OCI-LY3 (cell line): ENCODE data around the gene FAAP20.

Source experiments
- H2AFZ ChIP-seq: fragments of 200-600, 300-600 bp; shearing (Covaris generic); 2 replicates; pipeline ENCODE4 v1.6.0; 2014; ENCODE audit warnings: antibody characterized with exemption, low read depth, low read length
- H3K27ac ChIP-seq: fragments of 200-600, 300-600 bp; sonication (generic); 2 replicates; pipeline ENCODE4 v1.5.1; 2014; ENCODE audit warnings: mild to moderate bottlenecking, low read length, moderate library complexity, mixed read lengths
- H3K27me3 ChIP-seq: fragments of 200-600, 300-600 bp; sonication (generic); 2 replicates; pipeline ENCODE4 v1.6.1; 2014; ENCODE audit warnings: low read depth, low read length, mixed read lengths
- H3K36me3 ChIP-seq: fragments of 200-600, 300-600 bp; sonication (generic); replicated peaks from 2 replicates; pipeline ENCODE3; 2014; ENCODE audit warnings: low read depth, low read length, mixed read lengths
- H3K4me1 ChIP-seq: fragments of 300-600, 200-600 bp; sonication (generic); 2 replicates; pipeline ENCODE4 v1.6.1; 2014; ENCODE audit warnings: low read length, mixed read lengths
- H3K4me2 ChIP-seq: fragments of 200-600, 300-600 bp; sonication (generic); 2 replicates; pipeline ENCODE4 v1.6.1; 2014; ENCODE audit warnings: low read length, mixed read lengths
- H3K4me3 ChIP-seq: fragments of 300-600, 200-600 bp; sonication (generic); 2 replicates; pipeline ENCODE4 v1.5.1; 2014; ENCODE audit warnings: antibody characterized with exemption, mild to moderate bottlenecking, low read length, moderate library complexity
- H3K79me2 ChIP-seq: fragments of 300-600, 200-600 bp; shearing (Covaris generic); 2 replicates; pipeline ENCODE4 v1.6.1; 2014; ENCODE audit warnings: mild to moderate bottlenecking, low read length, mixed read lengths
- H3K9ac ChIP-seq: fragments of 300-600, 200-600 bp; shearing (Covaris generic); 2 replicates; pipeline ENCODE4 v1.6.0; 2014; ENCODE audit warnings: mild to moderate bottlenecking, low read length, moderate library complexity
- H3K9me3 ChIP-seq: fragments of 200-600, 300-600 bp; shearing (Covaris generic); 2 replicates; pipeline ENCODE4 v1.6.1; 2014; ENCODE audit warnings: low read length, mixed read lengths; ENCODE audit not compliant: insufficient read depth
- H4K20me1 ChIP-seq: fragments of 200-600, 300-600 bp; sonication (generic); 2 replicates; pipeline ENCODE4 v1.6.1; 2016; ENCODE audit warnings: low read length, mixed read lengths; ENCODE audit not compliant: insufficient read depth
- EZH2phosphoT487 ChIP-seq: fragments of 200-600 bp; shearing (Covaris generic); IDR thresholded peaks from 2 replicates; pipeline ENCODE4 v1.6.1; 2018; ENCODE audit warnings: antibody characterized with exemption, mixed run types, low read depth
- TF ChIP-seq, protein P1 (sequence below): fragments of 200-600, 300-600 bp; sonication (generic); IDR thresholded peaks from 2 replicates; pipeline ENCODE4 v1.5.1; 2014; ENCODE audit warnings: antibody characterized with exemption, low read length, low read depth

Gene FAAP20

DNA sequence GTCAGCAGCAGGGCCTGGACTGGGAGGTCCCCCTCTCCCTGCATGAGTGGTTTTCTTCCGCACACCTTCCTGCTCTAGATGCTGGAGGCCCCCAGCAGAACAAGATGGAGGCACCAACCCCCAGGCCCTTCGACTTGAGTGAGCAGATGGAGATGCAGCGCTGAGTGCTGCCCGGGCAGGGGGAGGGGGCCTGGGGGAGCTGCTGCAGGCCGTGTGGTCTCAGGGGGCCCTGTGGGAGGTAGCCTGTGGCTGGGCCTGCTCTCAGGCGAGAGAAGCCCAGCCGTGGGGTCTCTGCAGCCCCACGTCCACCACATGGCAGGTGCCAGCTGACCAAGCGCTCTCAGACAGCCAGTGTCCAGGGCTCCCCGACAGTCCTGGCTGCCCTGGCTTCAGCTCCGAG is 1.2 kb upstream of the FAAP20 start:
- peaks cover 17% of the 10 kb centered on the region for H3K4me1 ChIP-seq
- peak overlapping the region; percentile 79 for H3K4me2 ChIP-seq
- H3K79me2 ChIP-seq: peaks cover 13% of the 10 kb centered on the region
- peaks cover under 1% of the 10 kb centered on the region; the same call in 1 of the 2 replicates for H3K27me3 ChIP-seq
- no peaks in the 10 kb centered on the region for H4K20me1 ChIP-seq
- H3K9ac ChIP-seq: peak overlapping the region; percentile 87; the same call in 1 of the 2 replicates
- peaks cover 8% of the 10 kb centered on the region for H3K36me3 ChIP-seq
- peak overlapping the region; percentile 66; the same call in 1 of the 2 replicates for H2AFZ ChIP-seq
- H3K9me3 ChIP-seq: no peaks in the 10 kb centered on the region
- TF ChIP-seq, protein P1, sequence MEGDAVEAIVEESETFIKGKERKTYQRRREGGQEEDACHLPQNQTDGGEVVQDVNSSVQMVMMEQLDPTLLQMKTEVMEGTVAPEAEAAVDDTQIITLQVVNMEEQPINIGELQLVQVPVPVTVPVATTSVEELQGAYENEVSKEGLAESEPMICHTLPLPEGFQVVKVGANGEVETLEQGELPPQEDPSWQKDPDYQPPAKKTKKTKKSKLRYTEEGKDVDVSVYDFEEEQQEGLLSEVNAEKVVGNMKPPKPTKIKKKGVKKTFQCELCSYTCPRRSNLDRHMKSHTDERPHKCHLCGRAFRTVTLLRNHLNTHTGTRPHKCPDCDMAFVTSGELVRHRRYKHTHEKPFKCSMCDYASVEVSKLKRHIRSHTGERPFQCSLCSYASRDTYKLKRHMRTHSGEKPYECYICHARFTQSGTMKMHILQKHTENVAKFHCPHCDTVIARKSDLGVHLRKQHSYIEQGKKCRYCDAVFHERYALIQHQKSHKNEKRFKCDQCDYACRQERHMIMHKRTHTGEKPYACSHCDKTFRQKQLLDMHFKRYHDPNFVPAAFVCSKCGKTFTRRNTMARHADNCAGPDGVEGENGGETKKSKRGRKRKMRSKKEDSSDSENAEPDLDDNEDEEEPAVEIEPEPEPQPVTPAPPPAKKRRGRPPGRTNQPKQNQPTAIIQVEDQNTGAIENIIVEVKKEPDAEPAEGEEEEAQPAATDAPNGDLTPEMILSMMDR: no peak
- TF ChIP-seq EZH2phosphoT487: no peak
- H3K4me3 ChIP-seq: peak overlapping the region; percentile 81; the same call in 1 of the 2 replicates
- no peak overlapping the region; the same call in 1 of the 2 replicates for H3K27ac ChIP-seq

DNA sequence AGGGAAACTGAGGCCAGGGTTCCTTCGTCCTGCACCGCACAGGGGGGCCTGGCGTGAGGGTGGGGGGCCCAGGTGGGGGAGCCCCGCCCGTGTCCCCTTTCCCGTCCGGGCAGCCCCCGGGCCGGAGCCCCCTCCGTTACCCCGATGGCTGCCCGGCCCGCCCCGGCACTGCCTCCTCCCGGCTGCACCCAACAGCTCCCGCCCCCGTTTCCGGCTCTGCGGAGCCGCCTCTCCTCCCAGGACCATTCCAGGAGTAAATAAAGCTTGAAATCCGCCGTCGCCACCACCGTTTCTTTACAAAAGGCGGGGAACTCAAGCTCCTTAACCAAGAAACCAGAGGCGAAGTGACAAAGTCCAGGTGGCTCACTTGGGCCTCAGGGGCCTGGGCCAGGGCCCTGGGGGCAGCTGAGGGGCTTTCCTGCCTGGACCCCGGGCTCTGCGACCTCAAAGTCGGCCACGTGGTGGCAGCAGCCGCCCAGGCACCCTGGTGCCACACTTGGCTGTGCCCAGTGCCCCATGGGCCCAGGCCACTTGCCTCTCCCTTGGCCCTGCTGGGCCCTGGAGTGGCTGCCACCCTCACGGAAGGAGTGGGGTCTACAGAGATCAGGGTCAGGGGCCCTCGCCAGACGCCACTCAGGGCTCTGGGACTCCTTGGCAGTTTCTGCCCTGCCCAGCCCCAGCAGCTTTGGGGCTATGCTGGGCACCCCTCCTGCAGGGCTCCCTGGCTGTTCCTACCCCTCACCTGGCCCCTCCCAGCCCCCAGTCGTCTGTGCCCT is 514 bp upstream of the FAAP20 start:
- TF ChIP-seq, protein P1: peak; percentile 88
- TF ChIP-seq EZH2phosphoT487: no peak
- Histone ChIP-seq H3K27me3 (no peaks in the 10 kb centered on the region), H3K9me3 (no peaks in the 10 kb centered on the region), H3K4me3 (peak overlapping the region; percentile 81), H3K4me2 (peak overlapping the region; percentile 79), H2AFZ (peak overlapping the region; percentile 83), H4K20me1 (no peaks in the 10 kb centered on the region), H3K9ac (peak overlapping the region; percentile 87), H3K27ac (peak overlapping the region; percentile 77), H3K79me2 (peaks cover 14% of the 10 kb centered on the region), H3K36me3 (peaks cover 8% of the 10 kb centered on the region), H3K4me1 (peaks cover 17% of the 10 kb centered on the region)

DNA sequence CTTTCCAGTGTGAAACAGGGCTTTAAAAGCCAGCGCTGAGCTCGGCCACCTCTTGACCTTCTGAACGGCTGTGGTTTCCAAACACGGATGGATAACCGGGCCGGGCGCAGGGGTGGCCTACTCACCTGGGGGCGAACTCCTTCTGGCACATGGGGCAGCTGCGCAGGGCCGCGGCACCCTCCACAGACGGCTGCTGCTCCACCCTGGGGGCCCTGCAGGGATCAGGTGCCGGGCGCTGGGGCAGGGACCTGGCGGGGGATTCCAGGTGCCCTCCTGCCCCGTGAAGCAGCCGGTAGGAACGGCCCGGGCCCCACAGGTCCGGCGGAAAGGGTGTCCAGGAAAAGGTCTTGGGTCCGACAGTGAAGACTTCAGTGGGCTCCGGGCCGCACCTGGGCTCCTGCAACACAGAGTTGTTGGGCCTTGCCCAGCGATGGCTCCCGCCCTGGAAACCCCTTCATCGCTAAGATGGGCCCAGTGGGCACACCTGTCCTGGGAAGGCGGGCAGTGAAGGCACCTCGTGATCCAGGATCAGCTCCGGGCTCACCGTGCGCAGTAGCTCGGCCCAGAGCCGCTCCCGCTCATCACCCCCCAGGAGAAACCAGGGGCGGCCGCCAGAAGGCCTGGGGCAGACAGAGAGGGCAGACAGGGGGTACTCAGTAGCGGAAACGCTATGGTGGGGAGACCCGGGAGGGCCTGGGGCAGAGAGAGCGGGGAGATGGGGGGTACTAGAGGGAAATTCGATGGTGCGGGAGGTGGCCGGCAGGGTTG is 874 bp downstream of the FAAP20 start:
- Histone ChIP-seq H3K9ac (peak overlapping the region; percentile 64), H3K9me3 (no peaks in the 10 kb centered on the region), H3K4me2 (peak overlapping the region; percentile 92), H4K20me1 (no peaks in the 10 kb centered on the region), H3K36me3 (peaks cover 8% of the 10 kb centered on the region), H2AFZ (no peak overlapping the region), H3K27me3 (no peaks in the 10 kb centered on the region), H3K4me1 (peaks cover 17% of the 10 kb centered on the region), H3K4me3 (peak overlapping the region; percentile 84), H3K27ac (no peak overlapping the region), H3K79me2 (peaks cover 14% of the 10 kb centered on the region)
- TF ChIP-seq, protein P1: no peak
- no peak for TF ChIP-seq EZH2phosphoT487
